ENCODE data around the gene PRMT3. TPM values are rescaled to one million over a fixed set of nuclear protein-coding genes. Genes with fewer than 3 reads are reported as not detected.

PRMT3 gene
- total and polyA plus RNA-seq, 2 donors (not counting 3 experiments of a cell fraction or from before 2014, with no cell fraction given), result 6.2 to 13.3 TPM

DNA sequence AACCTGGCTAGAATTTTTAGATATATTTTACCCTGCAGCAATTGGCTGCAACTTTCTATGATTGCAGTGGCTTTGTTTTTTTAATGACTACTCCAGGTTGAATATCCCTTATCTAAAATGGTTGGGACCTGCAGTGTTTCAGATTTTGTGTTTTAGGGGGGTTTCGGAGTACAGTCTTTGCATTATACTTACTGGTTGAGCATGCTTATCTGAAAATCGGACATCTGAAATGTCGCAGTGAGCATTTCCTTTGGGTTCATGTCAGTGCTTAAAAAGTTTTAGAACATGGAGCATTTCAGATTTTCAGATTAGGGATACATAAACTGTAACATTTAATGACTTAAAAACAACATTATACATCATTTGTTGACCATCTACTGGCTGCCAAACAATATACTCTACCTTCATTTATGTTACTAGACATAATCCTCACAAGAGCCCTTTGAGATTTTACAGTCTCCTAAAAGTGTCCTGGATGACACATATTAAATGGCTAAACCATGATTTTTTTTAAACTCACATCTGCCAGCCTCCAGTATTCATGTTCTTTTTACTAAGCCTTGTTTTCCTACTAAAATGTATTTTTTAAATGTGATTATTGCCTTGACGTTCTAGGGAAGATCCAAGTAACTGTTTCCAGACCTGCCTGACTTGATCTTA, 66.3 kb downstream of the PRMT3 start:
- CTCF ChIA-PET, result interaction anchor here (0.6 to 1.9 kb wide), 2 partner anchors 14 to 18 kb away, joined by 3 read pairs; no protein-coding TSS in a partner anchor
- dilution Hi-C loops (cut with MboI; ENCODE audit: extremely low pct_ligation_motif_present, low sequenced_read_pairs), result no loop called here
- H4K20me1 ChIP-seq (replicated peaks; ENCODE audit: control insufficient read depth, extremely low read depth, insufficient read depth, low read length), result no peaks in the 10 kb centered on the region
- H3K36me3 ChIP-seq (ENCODE audit: control insufficient read depth in 2 of 2, extremely low read depth in 1 of 2, insufficient read depth in 2 of 2, low read length in 2 of 2), result no peaks in the 10 kb centered on the region
- TF ChIP-seq, protein P1, sequence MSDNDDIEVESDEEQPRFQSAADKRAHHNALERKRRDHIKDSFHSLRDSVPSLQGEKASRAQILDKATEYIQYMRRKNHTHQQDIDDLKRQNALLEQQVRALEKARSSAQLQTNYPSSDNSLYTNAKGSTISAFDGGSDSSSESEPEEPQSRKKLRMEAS (IDR thresholded peaks at IDR 0.05; ENCODE audit: insufficient read depth, insufficient read length), result no peak
- no peak for TF ChIP-seq FOS (IDR thresholded peaks at IDR 0.05; ENCODE audit: borderline replicate concordance, insufficient read depth, low read length)
- TF ChIP-seq, protein P2, sequence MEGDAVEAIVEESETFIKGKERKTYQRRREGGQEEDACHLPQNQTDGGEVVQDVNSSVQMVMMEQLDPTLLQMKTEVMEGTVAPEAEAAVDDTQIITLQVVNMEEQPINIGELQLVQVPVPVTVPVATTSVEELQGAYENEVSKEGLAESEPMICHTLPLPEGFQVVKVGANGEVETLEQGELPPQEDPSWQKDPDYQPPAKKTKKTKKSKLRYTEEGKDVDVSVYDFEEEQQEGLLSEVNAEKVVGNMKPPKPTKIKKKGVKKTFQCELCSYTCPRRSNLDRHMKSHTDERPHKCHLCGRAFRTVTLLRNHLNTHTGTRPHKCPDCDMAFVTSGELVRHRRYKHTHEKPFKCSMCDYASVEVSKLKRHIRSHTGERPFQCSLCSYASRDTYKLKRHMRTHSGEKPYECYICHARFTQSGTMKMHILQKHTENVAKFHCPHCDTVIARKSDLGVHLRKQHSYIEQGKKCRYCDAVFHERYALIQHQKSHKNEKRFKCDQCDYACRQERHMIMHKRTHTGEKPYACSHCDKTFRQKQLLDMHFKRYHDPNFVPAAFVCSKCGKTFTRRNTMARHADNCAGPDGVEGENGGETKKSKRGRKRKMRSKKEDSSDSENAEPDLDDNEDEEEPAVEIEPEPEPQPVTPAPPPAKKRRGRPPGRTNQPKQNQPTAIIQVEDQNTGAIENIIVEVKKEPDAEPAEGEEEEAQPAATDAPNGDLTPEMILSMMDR (IDR thresholded peaks at IDR 0.05; ENCODE audit: extremely low read depth in 1 of 2, insufficient read depth in 1 of 2, low read depth in 1 of 2, low read length in 2 of 2), result no peak
- TF ChIP-seq POLR2A (IDR thresholded peaks at IDR 0.05; ENCODE audit: low read depth, low read length), result no peak
- TF ChIP-seq EZH2 (IDR thresholded peaks at IDR 0.05; ENCODE audit: borderline replicate concordance, low read depth, low read length, severe bottlenecking), result no peak
- TF ChIP-seq GATA2 (IDR thresholded peaks at IDR 0.05; ENCODE audit: insufficient read depth, insufficient read length, low read depth, low read length), result no peak
- TF ChIP-seq MYC (IDR thresholded peaks at IDR 0.05; ENCODE audit: low read depth, low read length), result no peak
- H3K4me2 ChIP-seq (ENCODE audit: insufficient read depth, low read length), result no peak overlapping the region
- DNase-seq (ENCODE audit: low read depth, low spot score), result no peak
- H3K27ac ChIP-seq (ENCODE audit: insufficient read depth, low read depth, low read length), result no peak overlapping the region
- H3K9ac ChIP-seq (replicated peaks; ENCODE audit: extremely low read depth, insufficient read depth, low read length), result no peak overlapping the region
- no peak for FAIRE-seq
- POLR2A ChIA-PET, result no interaction called here
- H3K79me2 ChIP-seq (ENCODE audit: control insufficient read depth, insufficient read depth, low read length), result no peaks in the 10 kb centered on the region
- BruUV-seq (replicated peaks), result no TSS peak
- H3K27me3 ChIP-seq (ENCODE audit: control insufficient read depth in 2 of 2, insufficient read depth in 2 of 2, low read length in 2 of 2), result no peaks in the 10 kb centered on the region
- H3K4me3 ChIP-seq (replicated peaks in 1 of 3; ENCODE audit: insufficient read depth in 1 of 3, low read depth in 1 of 3, low read length in 3 of 3), result no peak overlapping the region
- intact Hi-C loops (cut with micrococcal nuclease), result no loop called here
- no peaks in the 10 kb centered on the region for H3K9me3 ChIP-seq (replicated peaks; ENCODE audit: control insufficient read depth, insufficient read depth, low read length)
- no peaks in the 10 kb centered on the region for H3K4me1 ChIP-seq (ENCODE audit: control insufficient read depth, extremely low read depth, insufficient read depth, low read length)
- no peak overlapping the region for H2AFZ ChIP-seq (ENCODE audit: low read depth, low read length)
- H3K9me1 ChIP-seq (replicated peaks; ENCODE audit: control insufficient read depth, extremely low read depth, insufficient read depth, low read length), result no peaks in the 10 kb centered on the region
